Panc1 (cell line): Measurements from ENCODE around the gene PKNOX2. TPM values are rescaled to one million over a fixed set of nuclear protein-coding genes. Genes with fewer than 3 reads are reported as not detected.

ENCODE experiments used
- ATAC-seq: fragments of 200-7000 bp; cut with Tn5 transposase; 2 replicates; pipeline ENCODE4 v1.9.1; 2020; ENCODE audit warnings: mild to moderate bottlenecking, moderate library complexity
- BruUV-seq: library from RNA; stranded (reverse); fragments of 400-500 nt; replicated peaks from 2 replicates; lab custom pipeline; 2021; lab: Mats Ljungman, UMichigan
- CTCF ChIA-PET: fragments of 300-600 bp; sonication (Branson Sonifier 250); formaldehyde crosslinking; loops from one replicate; lab custom pipeline; 2022; ENCODE audit warnings: antibody characterized with exemption; lab: Charles Lee
- POLR2A ChIA-PET: fragments of 300-600 bp; sonication (Branson Sonifier 250); formaldehyde crosslinking; loops from one replicate; lab custom pipeline; 2022; ENCODE audit warnings: antibody characterized with exemption; lab: Charles Lee
- DNase-seq: peaks from one replicate; pipeline ENCODE4 v3.0.0-alpha.2; 2010; ENCODE audit warnings: low read depth, low spot score
- H3K27ac ChIP-seq: 2 replicates; pipeline ENCODE4 v1.5.1; 2011; ENCODE audit warnings: mild to moderate bottlenecking, low read length, inconsistent platforms
- H3K27me3 ChIP-seq: fragments of 200-500 bp; sonication (Bioruptor generic); 2 replicates; pipeline ENCODE4 v1.6.0; 2014; ENCODE audit warnings: low read length, inconsistent platforms; ENCODE audit not compliant: control insufficient read depth, insufficient read depth
- H3K36me3 ChIP-seq: fragments of 200-500 bp; sonication (Bioruptor generic); 2 replicates; pipeline ENCODE4 v1.5.1; 2014; ENCODE audit warnings: inconsistent platforms, mild to moderate bottlenecking, low read length, moderate library complexity; ENCODE audit not compliant: control insufficient read depth, insufficient read depth
- H3K4me1 ChIP-seq: 2 replicates; pipeline ENCODE4 v1.5.1; 2011; ENCODE audit warnings: inconsistent platforms, mild to moderate bottlenecking, low read length, moderate library complexity; ENCODE audit not compliant: control insufficient read depth, insufficient read depth
- H3K4me3 ChIP-seq, 2 experiments: 2 replicates each; pipeline ENCODE4 v1.5.1; 2011 to 2012; ENCODE audit warnings: low read depth in 2 of 2, low read length in 2 of 2, mild to moderate bottlenecking in 2 of 2, inconsistent platforms in 1 of 2, moderate library complexity in 1 of 2
- H3K9me3 ChIP-seq: fragments of 200-500 bp; sonication (Bioruptor generic); 2 replicates; pipeline ENCODE4 v1.5.1; 2014; ENCODE audit warnings: low read depth, mild to moderate bottlenecking, inconsistent platforms, low read length, moderate library complexity; ENCODE audit not compliant: control insufficient read depth, insufficient read depth
- CTCF ChIP-seq: fragments of 450-650 bp; IDR thresholded peaks from 2 replicates; pipeline ENCODE4 v1.5.1; 2017; ENCODE audit warnings: mild to moderate bottlenecking
- POLR2AphosphoS5 ChIP-seq: IDR thresholded peaks from 2 replicates; pipeline ENCODE4 v1.6.1; 2012; ENCODE audit warnings: mild to moderate bottlenecking, low read depth, low read length, moderate library complexity
- REST ChIP-seq, 2 experiments: IDR thresholded peaks; 2 replicates each; pipeline ENCODE4 v1.6.1; 2011 to 2012; ENCODE audit warnings: low read depth in 2 of 2, control low read depth in 1 of 2, low read length in 1 of 2, mild to moderate bottlenecking in 1 of 2, moderate library complexity in 1 of 2; ENCODE audit not compliant: insufficient read depth in 1 of 2
- SIN3A ChIP-seq: IDR thresholded peaks from 2 replicates; pipeline ENCODE4 v1.6.1; 2012; ENCODE audit warnings: low read depth, mild to moderate bottlenecking, low read length, moderate library complexity, borderline replicate concordance; ENCODE audit not compliant: insufficient read depth
- TCF7L2 ChIP-seq: IDR thresholded peaks from 2 replicates; pipeline ENCODE4 v1.6.1; 2011; ENCODE audit warnings: mild to moderate bottlenecking, low read depth, low read length, inconsistent platforms
- in situ Hi-C: cut with HindIII; loops from 2 replicates; pipeline ENCODE4 v1.10.0; 2016; ENCODE audit warnings: low sequenced_read_pairs, low pct_unique_long_range_greater_than_20kb
- intact Hi-C: fragments of 100-400 bp; cut with micrococcal nuclease; formaldehyde crosslinking; loops from one replicate; pipeline ENCODE4 v1.10.0; 2022; ENCODE audit not compliant: unreplicated experiment
- total RNA-seq: library from RNA; stranded (reverse); gene quantifications from one replicate; pipeline ENCODE4 v1.2.1, GENCODE V29; 2021; ENCODE audit not compliant: unreplicated experiment

The PKNOX2 gene
- total RNA-seq, 1 experiment from 2014 or later: not detected

- POLR2A ChIA-PET: no interaction called here
- no peak for TF ChIP-seq TCF7L2
- no peak for TF ChIP-seq SIN3A
- TF ChIP-seq CTCF: no peak
- Histone ChIP-seq H3K4me1 (no peaks in the 10 kb centered on the region), H3K9me3 (no peaks in the 10 kb centered on the region), H3K36me3 (no peaks in the 10 kb centered on the region), H3K27me3 (peaks cover 2% of the 10 kb centered on the region; the same call in 1 of the 2 replicates), H3K4me3 (no peak overlapping the region), H3K27ac (no peak overlapping the region)
- in situ Hi-C loops: no loop called here
- DNase-seq: no peak
- BruUV-seq: no TSS peak
- ATAC-seq: no peak
- CTCF ChIA-PET: no interaction called here
- intact Hi-C loops: no loop called here
These were observed 187.3 kb downstream of the PKNOX2 start for GRCh38 chr11:125351868-125352250.

- ATAC-seq: no peak
- H3K36me3 ChIP-seq: no peaks in the 10 kb centered on the region
- TF ChIP-seq CTCF (no peak), REST (IDR thresholded peaks at IDR 0.05; ENCODE audit: insufficient read depth in 1 of 2, low read depth in 2 of 2, low read length in 1 of 2) (no peak), SIN3A (no peak), TCF7L2 (no peak), POLR2AphosphoS5 (no peak)
- no TSS peak for BruUV-seq
- no peaks in the 10 kb centered on the region for H3K4me1 ChIP-seq
- H3K27me3 ChIP-seq: peaks cover 4% of the 10 kb centered on the region; the same call in 1 of the 2 replicates
- intact Hi-C loops: no loop called here
- no peak for DNase-seq
- in situ Hi-C loops: no loop called here
- CTCF ChIA-PET: no interaction called here
- H3K9me3 ChIP-seq: no peaks in the 10 kb centered on the region
- H3K27ac ChIP-seq: no peak overlapping the region
- POLR2A ChIA-PET: no interaction called here
- H3K4me3 ChIP-seq: no peak overlapping the region
These were observed 192.2 kb downstream of the PKNOX2 start for GRCh38 chr11:125356797-125357196.
